DMS114 treated with DMSO at 0.1 percent for 48 hours (cell line): Measurements from ENCODE around the gene ROPN1B.
A peak's percentile ranks its signal among the peaks of the same experiment; 100 is the strongest.
"Not testable (repeated sequence)": the region's sequence is repeated elsewhere in the genome, so short reads cannot be mapped to it uniquely, and the experiment has no call there.

Experiments used
- DNase-seq: peaks from one replicate; lab custom pipeline; 2025; ENCODE audit not compliant: unreplicated experiment; lab: John Stamatoyannopoulos, UW

The ROPN1B gene

DNA sequence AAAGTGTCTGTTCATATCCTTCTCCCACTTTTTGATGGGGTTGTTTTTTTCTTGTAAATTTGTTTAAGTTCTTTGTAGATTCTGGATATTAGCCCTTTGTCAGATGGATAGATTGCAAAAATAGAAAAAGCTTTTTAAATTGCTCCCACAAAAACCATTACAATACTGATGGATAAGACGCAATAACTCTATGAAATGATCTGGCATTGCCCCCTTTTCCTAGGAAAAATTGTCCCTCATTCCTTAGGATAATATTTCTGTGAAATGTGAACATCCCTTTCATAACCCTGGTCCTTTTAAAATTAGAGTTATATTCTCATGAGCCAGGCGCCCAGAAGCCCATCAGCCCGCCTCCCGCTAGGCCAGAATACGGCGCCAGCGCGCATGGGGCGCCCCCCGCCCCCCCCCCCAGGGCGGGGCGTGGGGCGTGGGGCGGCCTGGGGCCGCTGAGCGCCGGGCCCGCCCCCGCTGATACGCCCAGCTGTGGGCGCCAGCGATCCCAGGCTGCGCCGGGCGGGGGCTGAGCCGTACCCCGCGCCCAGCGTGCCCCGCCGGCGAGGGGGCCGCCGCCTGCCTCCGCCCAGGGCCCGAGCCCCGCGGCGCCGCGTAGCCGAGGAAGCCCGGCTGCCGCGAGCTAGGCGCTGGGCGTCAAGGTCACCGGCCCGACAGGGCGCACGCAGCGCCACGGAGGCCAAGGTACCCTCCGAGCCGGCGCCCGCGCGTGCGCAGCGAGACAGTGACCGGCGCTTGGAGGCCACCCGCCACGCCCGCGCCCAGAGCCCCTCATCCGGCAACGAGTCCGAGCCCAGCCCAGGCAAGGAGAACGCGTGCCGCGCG is 11.1 kb upstream of the ROPN1B start:
- no peak for DNase-seq

DNA sequence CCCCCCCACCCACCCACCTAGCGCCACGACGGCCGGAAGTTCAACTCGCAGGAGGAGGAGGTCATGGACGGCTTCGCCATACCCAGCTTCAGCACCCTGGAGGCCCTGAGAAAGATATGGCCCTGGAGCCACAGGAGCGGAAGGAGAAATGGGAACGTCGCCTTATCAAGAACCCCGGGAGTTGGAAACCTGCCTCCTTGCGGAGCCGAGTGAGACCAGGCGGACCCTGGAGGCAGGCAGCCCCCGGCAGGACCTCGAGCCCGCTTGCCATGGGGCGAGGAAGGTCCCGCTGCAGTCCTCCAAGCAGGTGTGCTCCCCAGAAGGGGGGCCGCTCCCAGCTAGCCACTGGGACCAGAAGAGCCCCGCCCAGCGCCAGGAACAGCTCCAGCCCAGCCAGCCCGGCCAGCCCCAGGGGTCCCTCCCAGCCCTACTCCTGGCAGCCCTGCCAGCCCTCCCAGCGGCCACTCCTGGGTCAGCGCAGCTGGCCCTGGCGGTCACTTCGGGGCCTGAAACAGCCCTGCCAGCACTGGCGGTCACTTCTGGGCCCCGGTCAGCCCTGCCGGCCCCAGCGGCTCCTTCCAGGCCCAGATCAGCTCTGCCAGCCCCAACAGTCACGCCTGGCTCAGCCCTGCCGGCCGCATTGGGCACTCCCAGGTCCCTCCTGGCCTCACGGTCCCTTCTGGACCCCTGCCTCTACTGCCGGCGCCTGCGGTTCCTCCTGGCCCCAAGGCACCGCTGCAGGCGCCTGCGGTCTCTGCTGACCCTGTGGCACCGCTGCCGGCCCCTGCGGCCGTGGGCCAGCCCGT is 10.3 kb upstream of the ROPN1B start:
- DNase-seq = no peak

DNA sequence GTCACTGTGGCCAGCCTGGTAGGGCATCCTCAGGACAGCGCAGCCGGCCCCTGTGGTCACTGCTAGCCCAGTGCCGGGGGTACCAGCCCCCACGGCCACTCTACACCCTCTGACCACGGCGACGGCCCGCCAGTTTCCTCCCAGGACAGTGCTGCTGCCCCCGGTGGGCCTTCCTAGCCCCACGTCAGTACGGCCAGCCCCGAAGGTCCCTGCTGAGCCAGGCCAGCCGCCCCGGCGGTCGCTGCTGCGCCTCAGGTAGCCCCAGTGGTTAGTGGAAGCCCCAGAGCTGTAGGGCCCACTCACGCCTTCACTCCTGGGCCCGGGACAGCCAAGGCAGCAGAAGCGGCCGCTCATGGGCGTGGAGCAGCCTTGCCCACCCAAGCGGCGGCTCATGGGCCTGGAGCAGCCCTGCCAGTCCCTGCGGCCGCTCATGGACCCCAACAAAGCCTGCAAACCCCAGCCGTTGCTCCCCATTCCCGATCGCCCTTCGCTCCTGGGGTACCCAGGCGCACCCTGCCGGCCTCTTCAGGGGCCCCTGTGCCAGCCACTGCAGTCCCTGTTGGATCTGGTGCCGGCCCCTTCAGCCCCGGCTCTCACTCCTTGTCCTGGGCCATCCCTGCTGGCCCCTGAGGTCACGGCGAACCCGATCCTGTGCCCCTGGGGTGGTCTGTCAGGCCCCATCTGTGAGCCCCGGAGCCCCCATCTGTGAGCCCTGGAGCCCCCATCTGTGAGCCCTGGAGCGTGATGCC is 9.5 kb upstream of the ROPN1B start:
- DNase-seq = no peak

DNA sequence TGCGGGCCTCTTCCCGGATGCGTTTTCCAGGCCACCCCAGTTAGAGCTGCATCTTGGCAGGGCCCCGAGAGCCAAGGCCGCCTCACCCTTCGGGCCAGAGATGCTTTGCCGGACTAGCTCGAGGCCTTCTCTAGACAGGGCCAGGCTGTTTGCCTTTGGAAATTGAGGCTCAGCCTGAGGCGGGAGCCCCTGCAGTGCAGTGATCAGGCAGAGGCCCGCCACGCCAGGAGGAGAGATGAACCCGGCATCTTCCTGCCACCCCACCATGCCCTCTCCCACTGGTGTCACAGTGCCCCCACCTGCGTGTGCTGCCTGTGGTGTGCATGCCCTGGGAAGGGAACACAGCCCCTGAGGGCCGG is 8.9 kb upstream of the ROPN1B start:
- DNase-seq = no peak

DNA sequence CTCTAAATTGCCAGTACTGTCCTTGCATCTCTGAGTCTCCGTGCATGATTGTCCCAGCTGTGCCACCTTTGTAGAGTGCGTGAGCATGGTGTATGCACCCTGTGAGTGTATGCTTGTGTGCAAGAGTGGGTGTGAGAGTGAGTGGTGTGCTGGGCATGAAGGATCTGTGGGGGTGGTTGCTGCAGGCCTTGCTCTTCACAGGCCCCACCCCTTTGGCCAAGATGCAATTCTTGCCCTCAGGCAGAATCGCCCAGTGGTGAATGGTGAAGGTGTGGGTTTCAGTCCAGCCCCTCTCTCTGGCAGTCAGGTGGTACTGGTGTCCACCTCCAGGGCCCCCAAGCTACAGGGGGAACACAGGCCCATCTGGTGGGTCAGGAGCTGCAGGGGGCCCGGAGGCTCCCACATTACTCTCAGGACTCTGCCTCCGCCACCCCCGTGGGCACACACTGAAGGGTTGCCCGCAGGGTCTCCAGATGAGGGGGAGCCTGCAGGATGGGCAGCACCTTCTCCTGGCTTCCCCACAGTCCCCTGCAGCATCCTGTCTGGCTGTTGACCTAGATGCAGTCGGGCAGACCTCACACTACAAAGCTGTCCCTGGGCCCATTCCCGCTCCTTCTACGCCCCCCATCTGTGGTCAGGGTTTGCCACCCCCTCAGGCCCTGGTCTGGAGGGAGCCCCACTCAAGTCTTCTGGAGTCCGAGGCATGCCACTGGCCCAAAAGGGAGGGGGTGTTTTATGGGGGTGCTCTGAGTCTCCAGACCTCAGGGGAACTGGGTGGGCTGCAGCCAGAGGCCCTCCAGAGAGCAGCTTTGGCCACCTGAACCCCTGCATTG is 8.3 kb upstream of the ROPN1B start:
- DNase-seq = no peak

DNA sequence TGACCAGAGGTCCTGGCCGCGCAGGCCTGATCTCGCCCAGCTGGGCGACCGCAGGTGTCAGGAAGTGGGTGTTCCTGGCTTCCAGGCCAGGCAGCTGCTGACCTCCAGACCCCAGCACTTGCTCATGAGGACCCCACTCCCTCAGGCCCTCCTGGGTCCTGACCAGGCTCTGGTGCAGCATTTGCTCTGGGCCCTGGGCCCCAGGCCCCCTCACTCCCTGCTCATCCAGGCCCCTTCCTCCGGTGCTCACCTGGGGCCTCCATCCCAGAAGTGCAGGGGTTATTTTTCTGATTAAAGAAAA is 7.7 kb upstream of the ROPN1B start:
- no peak for DNase-seq

DNA sequence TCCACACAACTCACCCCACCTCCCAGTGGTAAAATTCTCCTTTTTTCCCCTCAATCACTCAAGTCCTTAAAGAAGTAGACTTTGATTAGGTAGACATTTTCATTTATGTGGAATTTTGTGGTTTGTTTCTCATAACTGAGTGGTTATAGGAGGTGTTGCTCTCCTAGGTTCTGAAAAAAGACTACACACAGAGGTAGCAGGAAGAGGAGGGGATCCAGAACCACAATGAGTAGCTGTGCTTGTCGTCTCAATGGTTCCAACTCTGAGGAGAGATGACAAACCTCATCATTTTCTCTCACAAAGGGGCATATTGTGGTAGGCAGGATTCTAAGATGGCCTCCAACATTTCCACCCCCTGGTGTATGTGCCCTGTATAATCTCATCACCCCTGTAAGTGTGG is 5.1 kb upstream of the ROPN1B start:
- not testable (repeated sequence) for DNase-seq

DNA sequence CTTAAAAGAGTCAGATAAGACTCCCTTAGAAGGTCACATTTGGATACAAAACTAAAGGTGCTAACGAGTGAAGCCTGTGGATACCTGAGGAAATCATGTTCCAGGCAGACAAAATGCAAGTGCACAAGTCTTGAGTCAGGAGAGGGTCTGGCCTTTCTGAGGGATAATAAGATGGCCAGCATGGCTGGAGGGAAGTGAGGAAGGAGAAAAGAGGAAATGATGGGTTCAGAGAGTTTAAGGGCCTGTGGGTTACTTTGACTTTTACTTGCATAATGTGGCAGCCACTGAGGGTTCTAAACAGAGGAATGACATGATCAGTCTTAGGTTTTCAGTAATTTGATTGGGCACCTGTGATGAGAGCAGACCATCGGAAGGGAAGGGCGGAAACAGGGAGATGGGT is 3.5 kb upstream of the ROPN1B start:
- no peak for DNase-seq

DNA sequence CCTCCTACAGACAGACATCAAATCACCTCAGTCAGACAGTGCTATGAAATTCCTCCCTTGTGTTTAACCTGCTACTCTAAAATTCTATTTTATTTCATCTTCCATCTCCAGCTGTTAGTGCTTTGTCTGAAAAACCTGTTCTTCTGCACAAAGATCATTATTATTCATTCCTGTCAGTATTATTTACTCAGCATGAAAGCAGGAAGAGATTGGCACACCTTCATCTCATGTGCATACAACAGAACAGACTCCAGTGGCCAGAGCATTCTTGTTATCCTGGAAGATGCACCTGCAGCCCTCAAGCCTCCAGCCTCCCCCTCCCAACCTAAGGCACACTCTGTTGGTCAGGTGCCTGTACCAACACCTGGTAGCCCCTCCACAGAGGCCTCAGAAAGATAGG is 1.8 kb upstream of the ROPN1B start:
- DNase-seq = no peak

DNA sequence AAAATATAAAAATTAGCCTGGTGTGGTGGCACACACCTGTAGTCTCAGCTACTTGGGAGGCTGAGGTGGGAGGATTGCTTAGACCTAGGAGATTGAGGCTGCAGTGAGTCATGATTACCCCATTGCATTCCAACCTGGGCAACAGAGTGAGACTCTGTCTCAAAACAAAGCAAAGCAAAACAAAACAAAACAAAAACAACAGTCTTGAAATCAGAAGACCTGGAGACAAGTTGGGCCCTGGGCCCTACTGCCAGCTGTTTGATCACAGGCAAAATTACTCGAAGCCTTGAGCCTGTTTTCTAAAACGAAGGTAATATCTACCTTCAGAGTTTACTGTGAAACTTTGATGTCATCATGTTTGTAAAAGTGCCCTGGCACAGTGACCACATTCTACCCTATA is 857 bp upstream of the ROPN1B start:
- not testable (repeated sequence) for DNase-seq

DNA sequence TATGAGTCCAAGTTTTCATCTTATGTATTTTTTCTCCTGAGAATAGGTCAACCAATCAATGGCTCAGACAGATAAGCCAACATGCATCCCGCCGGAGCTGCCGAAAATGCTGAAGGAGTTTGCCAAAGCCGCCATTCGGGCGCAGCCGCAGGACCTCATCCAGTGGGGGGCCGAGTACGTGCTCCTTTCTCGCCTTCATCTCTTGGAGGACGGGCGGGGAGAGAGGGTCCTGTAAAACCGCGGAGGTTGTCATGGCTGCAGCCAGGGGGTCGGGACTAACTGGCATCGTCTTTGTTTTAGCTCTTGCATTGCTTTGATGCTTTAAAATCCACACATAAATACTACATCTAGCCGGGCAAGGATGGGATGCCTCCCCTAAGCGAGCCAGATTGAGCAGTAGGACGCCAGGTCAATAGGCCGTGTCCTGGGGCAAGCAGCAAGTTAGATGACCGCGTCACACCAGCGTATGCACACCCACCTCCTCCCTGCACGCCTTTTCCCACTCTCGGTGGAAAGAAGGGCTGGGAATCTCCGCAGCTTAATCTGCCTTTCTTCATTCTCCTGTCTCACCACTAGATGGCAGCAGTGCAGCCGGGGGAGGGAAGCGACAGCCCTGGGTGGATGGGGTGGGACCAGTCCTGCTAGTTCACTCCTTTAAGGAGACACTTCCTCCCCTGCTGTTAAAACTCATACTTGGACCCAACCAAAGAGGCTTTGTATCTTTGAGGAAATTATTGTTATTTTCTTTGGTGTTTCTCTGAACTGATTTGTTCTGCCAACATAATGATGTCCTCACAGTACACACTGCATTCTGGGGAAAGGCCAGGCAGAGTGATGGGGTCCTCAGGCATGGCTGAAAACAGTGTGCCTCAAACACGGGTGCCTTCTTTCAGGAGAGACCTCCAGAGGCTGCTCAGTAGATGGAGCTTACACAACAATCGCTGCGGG is 3.3 kb downstream of the ROPN1B start:
- peak; percentile 32 for DNase-seq

DNA sequence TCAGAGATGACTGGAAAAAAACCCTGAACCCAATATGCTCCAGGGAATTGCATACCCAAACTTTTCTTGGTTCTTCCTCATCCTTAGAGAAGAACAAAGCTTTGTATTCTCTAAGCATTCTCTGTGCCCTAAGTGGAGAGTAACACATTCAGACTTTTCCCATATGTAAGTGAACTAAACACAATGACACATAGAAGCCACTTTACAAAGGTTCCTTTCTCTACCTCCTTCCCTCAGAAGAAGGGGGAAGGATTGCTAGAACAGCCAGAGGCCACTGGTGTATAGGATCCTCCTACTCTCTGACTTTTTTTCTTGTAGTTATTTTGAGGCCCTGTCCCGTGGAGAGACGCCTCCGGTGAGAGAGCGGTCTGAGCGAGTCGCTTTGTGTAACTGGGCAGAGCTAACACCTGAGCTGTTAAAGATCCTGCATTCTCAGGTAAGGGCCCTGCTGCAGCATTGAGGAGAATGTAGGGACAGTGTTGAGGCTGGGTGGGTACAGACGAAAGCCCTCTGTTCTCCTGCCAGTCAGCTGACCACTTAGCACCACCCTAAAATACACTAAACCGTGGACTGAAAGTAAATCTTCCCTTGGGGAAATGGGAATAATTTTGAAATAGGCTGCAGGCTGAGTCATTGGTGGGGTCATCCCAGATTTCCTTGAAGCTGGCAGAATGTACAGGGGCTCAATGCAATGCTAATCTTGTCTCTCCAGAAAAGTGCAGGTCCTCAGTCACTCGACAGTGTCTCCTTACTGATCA is 6.4 kb downstream of the ROPN1B start:
- DNase-seq = not testable (repeated sequence)

DNA sequence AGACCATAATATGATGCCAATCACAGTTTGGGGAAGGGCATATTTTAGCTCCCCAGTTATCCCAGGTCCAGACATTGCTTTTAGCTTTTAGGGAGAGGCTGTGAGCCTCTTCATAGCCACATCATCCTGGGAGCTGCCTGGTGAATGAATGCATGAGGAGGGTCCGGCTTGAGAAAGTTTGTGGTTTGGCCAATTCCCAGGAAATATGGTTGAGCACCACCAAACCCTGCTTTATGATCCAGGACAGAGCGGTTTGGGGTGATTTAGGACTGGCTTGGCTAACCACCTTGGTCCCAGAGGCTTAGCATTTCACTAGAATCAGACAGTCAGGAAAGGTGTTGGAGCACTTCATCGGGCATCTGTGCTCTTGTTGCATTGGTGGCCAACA is 7.0 kb downstream of the ROPN1B start:
- not testable (repeated sequence) for DNase-seq

DNA sequence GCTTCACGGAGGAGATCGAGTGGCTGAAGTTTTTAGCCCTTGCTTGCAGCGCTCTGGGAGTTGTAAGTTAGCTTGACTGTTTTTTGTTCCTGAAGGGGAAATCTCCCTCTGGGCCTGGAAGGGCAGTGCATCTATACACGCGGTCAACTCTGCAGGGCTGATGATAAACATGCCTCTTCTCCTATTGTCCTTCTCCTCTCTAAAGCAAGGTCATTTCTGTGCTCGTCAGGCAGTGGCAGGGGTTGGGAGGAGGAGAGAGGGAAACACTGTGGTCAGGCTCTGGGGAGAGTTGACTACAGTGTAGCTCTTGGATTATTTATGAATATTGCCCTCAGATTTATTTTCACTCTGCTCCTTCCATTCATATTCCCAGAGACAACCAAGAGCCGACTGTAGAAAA is 8.1 kb downstream of the ROPN1B start:
- DNase-seq = not testable (repeated sequence)

DNA sequence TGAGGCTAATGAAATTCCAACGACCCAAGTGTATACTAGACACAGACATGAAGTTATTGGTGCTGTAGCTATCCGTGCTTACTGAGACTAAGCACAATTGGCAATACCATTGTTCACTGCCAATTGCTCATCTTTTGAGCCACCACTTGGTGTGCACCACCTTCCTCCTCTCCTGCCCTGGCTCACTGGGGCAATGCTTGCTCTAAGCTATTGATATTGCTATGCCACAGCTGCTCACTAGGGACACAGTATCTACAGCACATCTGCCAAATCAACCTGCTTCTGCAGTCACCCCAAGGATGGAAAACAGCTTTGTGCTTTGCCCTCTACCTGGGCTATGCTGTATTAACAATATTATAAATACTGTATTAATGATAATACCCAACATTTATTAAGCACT is 16.0 kb downstream of the ROPN1B start:
- not testable (repeated sequence) for DNase-seq

DNA sequence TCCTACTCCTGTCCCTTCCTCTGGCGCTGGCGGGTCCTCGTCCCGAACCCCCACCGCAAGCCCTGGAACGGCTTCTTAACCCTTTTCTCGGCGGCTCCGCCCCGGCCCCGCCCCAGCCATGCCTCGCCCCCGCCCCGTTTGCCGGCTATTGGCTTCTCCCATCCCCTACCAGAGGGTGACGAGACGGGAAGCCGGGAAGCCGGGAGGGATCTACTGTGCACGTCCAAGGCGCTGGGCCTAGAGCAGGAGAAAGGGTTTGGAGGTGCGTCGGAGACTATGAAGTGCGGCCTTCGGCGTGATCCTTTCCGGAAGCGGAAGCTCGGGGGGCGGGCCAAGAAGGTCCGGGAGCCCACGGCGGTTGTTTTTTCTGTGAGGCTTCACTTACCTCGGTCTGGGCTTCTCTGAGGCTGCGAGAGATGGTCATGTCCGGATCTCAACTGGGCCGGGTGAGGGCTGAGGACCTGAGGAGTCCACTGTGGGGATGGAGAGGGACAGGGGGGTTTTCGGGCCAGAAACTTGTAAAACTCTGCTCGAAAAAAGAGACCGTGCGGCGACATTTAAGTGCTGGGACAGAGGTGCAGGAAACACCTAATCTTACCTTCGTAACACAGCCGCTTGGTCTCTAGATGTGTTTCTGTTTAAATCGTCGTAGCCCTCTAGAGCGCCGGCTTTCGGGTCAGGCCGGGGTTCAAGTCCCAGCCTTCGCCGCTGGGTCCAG is 21.4 kb downstream of the ROPN1B start:
- DNase-seq = peak; percentile 78

DNA sequence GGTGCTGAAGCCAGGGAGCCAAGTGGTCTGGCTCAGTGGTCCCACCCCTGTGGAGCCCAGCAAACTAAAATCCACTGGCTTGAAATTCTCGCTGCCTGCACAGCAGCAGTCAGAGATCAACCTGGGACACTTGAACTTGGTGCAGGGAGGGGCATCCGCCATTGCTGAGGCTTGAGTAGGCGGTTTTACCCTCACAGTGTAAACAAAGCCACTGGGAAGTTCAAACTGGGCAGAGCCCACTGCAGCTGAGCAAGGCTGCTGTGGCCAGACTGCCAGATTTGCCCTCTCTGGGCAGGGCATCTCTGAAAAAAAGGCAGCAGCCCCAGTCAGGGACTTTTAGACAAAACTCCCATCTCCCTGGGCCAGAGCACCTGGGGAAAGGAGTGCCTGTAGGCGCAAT is 27.8 kb downstream of the ROPN1B start:
- DNase-seq = not testable (repeated sequence)

DNA sequence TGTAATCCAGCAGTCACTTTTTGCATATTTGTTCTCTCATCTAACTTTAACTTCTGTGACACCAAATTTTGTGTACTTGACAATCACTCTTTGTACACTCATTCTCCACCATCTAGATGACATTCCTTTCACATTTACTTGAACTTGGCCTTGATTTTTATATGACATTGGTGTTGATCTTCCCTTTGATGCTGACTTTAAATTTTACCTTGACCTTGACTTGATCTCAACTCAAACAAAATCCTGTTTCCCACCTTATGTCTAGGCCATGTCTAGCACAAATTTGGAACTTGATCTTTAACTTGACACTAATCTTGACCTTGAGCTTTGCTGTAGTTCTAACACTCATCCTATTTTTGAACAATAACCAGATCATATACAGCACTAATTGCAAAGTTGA is 33.2 kb downstream of the ROPN1B start:
- DNase-seq = no peak
